Fibroblast of pulmonary artery (primary cell): ENCODE measurements around the gene MYOC.

Source experiments
- DNase-seq: peaks from one replicate; pipeline ENCODE4 v3.0.0-alpha.2; 2010; ENCODE audit warnings: low read depth
- H3K4me3 ChIP-seq: replicated peaks from 2 replicates; pipeline ENCODE4 v1.5.1; 2011; ENCODE audit warnings: low read depth, mild to moderate bottlenecking, control low read depth, low read length, moderate library complexity
- TF ChIP-seq, protein P1 (sequence below): IDR thresholded peaks from 2 replicates; pipeline ENCODE4 v1.5.1; 2011; ENCODE audit warnings: mild to moderate bottlenecking, control low read depth, low read length, inconsistent platforms; ENCODE audit errors: missing control alignments

Gene MYOC

DNA sequence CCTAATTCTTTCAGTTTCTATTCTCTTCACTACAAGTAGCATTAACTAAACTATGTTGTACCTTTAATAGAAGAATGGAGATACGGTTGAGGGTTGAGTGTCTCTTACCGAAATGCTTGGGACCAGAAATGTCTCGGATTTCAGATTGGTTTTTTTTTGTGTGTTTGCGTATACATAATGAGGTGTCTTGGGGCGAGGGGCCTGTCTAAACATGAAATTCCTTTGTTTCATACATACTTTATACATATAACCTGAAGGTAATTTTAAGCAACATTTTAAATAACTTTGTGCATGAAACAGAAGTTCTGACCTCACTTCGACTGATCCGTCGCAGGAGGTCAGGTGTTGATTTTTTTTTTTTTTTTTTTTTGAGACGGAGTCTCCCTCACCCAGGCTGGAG lies 66.8 kb downstream of the MYOC start:
- TF ChIP-seq, protein P1, sequence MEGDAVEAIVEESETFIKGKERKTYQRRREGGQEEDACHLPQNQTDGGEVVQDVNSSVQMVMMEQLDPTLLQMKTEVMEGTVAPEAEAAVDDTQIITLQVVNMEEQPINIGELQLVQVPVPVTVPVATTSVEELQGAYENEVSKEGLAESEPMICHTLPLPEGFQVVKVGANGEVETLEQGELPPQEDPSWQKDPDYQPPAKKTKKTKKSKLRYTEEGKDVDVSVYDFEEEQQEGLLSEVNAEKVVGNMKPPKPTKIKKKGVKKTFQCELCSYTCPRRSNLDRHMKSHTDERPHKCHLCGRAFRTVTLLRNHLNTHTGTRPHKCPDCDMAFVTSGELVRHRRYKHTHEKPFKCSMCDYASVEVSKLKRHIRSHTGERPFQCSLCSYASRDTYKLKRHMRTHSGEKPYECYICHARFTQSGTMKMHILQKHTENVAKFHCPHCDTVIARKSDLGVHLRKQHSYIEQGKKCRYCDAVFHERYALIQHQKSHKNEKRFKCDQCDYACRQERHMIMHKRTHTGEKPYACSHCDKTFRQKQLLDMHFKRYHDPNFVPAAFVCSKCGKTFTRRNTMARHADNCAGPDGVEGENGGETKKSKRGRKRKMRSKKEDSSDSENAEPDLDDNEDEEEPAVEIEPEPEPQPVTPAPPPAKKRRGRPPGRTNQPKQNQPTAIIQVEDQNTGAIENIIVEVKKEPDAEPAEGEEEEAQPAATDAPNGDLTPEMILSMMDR = no peak
- H3K4me3 ChIP-seq = no peak overlapping the region
- no peak for DNase-seq
